ENCODE results near the gene GSG1.

Gene GSG1

GRCh38 chr12:13103391-13104033, at the start of gene GSG1:
TSS of gene GSG1 (minus strand) at chr12:13103667. CDS start at chr12:13103512, 155 bp downstream.
- DNase-seq: no peak

GRCh38 chr12:13153180-13153579, 49.7 kb upstream of the GSG1 start:
- no peak for DNase-seq

GRCh38 chr12:13152756-13153155, 49.3 kb upstream of the GSG1 start:
- no peak for DNase-seq

- no peak for DNase-seq
Observed at GRCh38 chr12:13152281-13152680, 48.8 kb upstream of the GSG1 start.

- no peak for DNase-seq
Observed at GRCh38 chr12:13149411-13149810, 45.9 kb upstream of the GSG1 start.

- DNase-seq: no peak
Observed at GRCh38 chr12:13148485-13148847, 45.0 kb upstream of the GSG1 start.

- DNase-seq: no peak
Observed at GRCh38 chr12:13147688-13148484, 44.4 kb upstream of the GSG1 start.

GRCh38 chr12:13146336-13146938, 43.0 kb upstream of the GSG1 start:
- no peak for DNase-seq

- DNase-seq: no peak
Observed at GRCh38 chr12:13144266-13144828, 40.9 kb upstream of the GSG1 start.

- DNase-seq: no peak
Observed at GRCh38 chr12:13142747-13143146, 39.3 kb upstream of the GSG1 start.

GRCh38 chr12:13141686-13142085, 38.2 kb upstream of the GSG1 start:
- DNase-seq: no peak

GRCh38 chr12:13135371-13136178, 32.1 kb upstream of the GSG1 start:
- DNase-seq: peak; percentile 20

- no peak for DNase-seq
Observed at GRCh38 chr12:13133886-13134285, 30.4 kb upstream of the GSG1 start.

GRCh38 chr12:13130981-13131380, 27.5 kb upstream of the GSG1 start:
- DNase-seq: no peak

- DNase-seq: no peak
Observed at GRCh38 chr12:13128291-13128965, 25.0 kb upstream of the GSG1 start.

GRCh38 chr12:13127444-13127843, 24.0 kb upstream of the GSG1 start:
- no peak for DNase-seq

- no peak for DNase-seq
Observed at GRCh38 chr12:13126494-13126893, 23.0 kb upstream of the GSG1 start.

GRCh38 chr12:13125996-13126395, 22.5 kb upstream of the GSG1 start:
- no peak for DNase-seq

GRCh38 chr12:13124656-13125505, 21.4 kb upstream of the GSG1 start:
- DNase-seq: no peak

- no peak for DNase-seq
Observed at GRCh38 chr12:13121568-13121967, 18.1 kb upstream of the GSG1 start.

GRCh38 chr12:13120413-13120812, 16.9 kb upstream of the GSG1 start:
- no peak for DNase-seq
